Spinal cord (tissue), 10 donors: ENCODE measurements around the gene ZNF865. TPM values are rescaled to one million over a fixed set of nuclear protein-coding genes. Genes with fewer than 3 reads are reported as not detected.

Experiments used
- DNase-seq, 6 donors: peaks; one replicate each; pipeline versions ENCODE4 v3.0.0 to v3.0.0-alpha.2; 2013 to 2015; ENCODE audit warnings: low spot score in 6 of 6, low read depth in 4 of 6
- H3K27ac ChIP-seq: one replicate; pipeline ENCODE4 v1.5.1; 2013; ENCODE audit warnings: low read depth, low read length, control low read depth
- H3K27me3 ChIP-seq: one replicate; pipeline ENCODE4 v1.6.1; 2013; ENCODE audit warnings: low read length; ENCODE audit not compliant: control insufficient read depth, insufficient read depth
- H3K36me3 ChIP-seq: one replicate; pipeline ENCODE4 v1.6.1; 2013; ENCODE audit warnings: low read length; ENCODE audit not compliant: control insufficient read depth, insufficient read depth
- H3K4me1 ChIP-seq: one replicate; pipeline ENCODE4 v1.6.1; 2013; ENCODE audit warnings: low read length; ENCODE audit not compliant: control insufficient read depth, insufficient read depth
- H3K4me3 ChIP-seq: one replicate; pipeline ENCODE4 v1.5.1; 2013; ENCODE audit warnings: low read depth, low read length, control low read depth
- H3K9me3 ChIP-seq: one replicate; pipeline ENCODE4 v1.6.1; 2013; ENCODE audit warnings: low read length; ENCODE audit not compliant: control insufficient read depth, insufficient read depth
- WGBS: methylation state at CpG from one replicate; pipeline ENCODE4 v1.1.5; 2013; ENCODE audit warnings: missing lambda C conversion rate; ENCODE audit not compliant: insufficient coverage; 5-methylcytosine and 5-hydroxymethylcytosine counted together
- polyA plus RNA-seq, 2 donors: library from polyadenylated mRNA; unstranded; fragments of 120-200 nt; gene quantifications; one replicate each; pipeline ENCODE4 v1.2.1, GENCODE V29; 2013; ENCODE audit not compliant: insufficient read length in 2 of 2
- total RNA-seq, 2 donors: library from RNA; depleted of rRNA in 1 of 2; stranded (reverse); fragments of 120-200 nt in 1 of 2; fragments of >200 nt in 1 of 2; gene quantifications; one replicate each; pipeline versions ENCODE4 v1.2.3 to v1.2.4, GENCODE V29; 2013 to 2014
- donor health status: healthy.

ZNF865 gene
- total and polyA plus RNA-seq, 4 donors: 1.4 to 15.4 (median 8.5) TPM

DNA sequence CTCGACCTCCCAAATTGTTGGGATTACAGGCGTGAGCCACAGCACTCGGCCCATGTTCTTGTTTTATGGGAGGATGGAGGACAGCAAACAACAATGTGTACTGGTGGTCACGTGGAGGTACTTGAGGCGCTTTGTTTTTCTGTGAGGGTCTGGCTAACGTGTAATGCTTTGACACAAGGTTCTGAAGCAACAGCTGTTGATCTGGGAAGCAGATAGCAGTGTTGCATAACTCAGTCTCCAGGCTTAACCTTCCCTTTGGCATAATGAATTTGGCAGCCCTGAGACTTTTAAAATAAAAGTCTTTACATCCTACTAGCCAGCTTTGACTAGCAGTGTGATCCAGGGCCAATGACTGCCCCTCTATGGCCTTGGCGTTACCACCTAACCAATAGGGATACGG is 28.4 kb downstream of the ZNF865 start:
- Histone ChIP-seq H3K27me3 (no peaks in the 10 kb centered on the region), H3K9me3 (no peaks in the 10 kb centered on the region), H3K36me3 (peaks cover 14% of the 10 kb centered on the region), H3K4me1 (peaks cover 36% of the 10 kb centered on the region), H3K27ac (no peak overlapping the region), H3K4me3 (no peak overlapping the region)
- DNase-seq: no peak
- 97% methylated on average over 8 of the region's 8 CpGs for WGBS

DNA sequence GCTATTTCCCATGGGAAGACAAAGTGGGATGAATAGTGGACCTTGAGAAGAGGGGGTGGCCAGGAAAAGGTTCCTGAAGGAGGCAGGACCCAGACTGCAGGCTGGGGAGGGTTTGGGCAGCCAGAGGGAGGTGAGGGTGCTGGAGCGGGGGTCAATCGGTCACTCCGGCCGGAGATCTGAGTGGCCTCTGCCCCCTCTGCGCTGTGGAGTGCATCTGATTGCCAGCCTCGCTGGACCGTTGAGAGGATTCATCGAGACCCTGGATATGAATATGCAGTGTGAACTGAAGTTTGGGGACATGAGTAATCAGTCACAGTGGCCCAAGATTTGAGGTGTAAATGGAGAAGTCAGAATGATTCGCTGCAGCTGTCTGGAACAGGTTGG is 29.9 kb downstream of the ZNF865 start:
- Histone ChIP-seq H3K4me3 (peak overlapping the region; percentile 87), H3K27me3 (no peaks in the 10 kb centered on the region), H3K4me1 (peaks cover 50% of the 10 kb centered on the region), H3K27ac (peak overlapping the region; percentile 90), H3K36me3 (peaks cover 14% of the 10 kb centered on the region), H3K9me3 (no peaks in the 10 kb centered on the region)
- no peak for DNase-seq
- WGBS: 8% methylated on average over 9 of the region's 9 CpGs

DNA sequence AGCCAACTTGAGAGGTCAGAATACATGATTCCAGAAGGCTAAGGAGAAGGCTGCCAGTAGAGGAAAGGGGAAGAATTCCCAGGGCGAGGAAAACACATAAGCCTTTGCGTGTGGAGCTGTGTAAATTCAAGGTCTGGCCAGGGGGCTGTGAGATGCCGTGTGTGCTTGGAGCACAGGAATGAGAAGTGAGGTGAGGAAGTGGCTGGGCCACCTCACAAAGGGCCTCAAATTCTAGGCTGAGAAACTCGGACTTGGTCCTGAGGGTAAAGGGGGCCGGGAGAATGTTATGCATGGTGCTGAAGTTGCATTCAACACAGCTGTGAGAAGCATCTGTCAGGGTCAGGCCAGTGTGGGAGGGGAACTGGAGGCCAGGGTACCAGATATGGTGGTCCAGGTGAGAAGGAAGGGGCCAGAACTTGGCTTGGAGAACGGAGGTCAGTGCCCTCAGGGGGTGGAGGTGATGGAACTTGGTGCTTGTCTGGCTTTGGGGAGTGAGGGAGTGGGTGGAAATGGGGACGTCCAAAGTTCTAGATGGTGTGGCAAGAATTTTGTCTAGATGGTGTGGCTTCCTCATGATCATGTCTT is 30.5 kb downstream of the ZNF865 start:
- no peaks in the 10 kb centered on the region for H3K9me3 ChIP-seq
- peaks cover 14% of the 10 kb centered on the region for H3K36me3 ChIP-seq
- H3K4me3 ChIP-seq: peak overlapping the region; percentile 87
- H3K27ac ChIP-seq: no peak overlapping the region
- DNase-seq: no peak
- WGBS: 77% methylated on average over 7 of the region's 7 CpGs
- peaks cover 53% of the 10 kb centered on the region for H3K4me1 ChIP-seq
- H3K27me3 ChIP-seq: no peaks in the 10 kb centered on the region

DNA sequence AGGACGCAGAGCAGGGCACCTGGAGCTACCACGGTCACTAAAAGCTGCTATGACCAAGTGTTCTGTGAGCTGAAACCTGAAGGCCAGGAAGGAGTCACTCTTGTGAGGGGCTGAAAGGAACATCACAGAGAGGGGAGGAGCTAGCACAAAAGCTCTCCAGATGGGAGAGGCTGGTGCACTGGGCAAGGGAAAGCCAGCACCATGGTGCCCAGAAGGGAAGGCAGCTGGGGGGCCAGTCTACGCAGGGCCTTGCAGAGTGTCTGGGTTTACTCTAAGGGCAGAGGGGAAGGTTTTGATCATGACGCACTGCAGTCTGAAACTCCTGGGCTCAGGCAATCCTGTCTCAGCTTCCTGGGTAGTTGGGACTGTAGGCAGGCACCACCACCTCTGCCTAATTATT is 31.3 kb downstream of the ZNF865 start:
- H3K27ac ChIP-seq: no peak overlapping the region
- WGBS: 100% methylated on average over 3 of the region's 4 CpGs
- no peaks in the 10 kb centered on the region for H3K27me3 ChIP-seq
- no peak for DNase-seq
- H3K36me3 ChIP-seq: peaks cover 14% of the 10 kb centered on the region
- H3K4me3 ChIP-seq: no peak overlapping the region
- H3K9me3 ChIP-seq: no peaks in the 10 kb centered on the region
- H3K4me1 ChIP-seq: peaks cover 57% of the 10 kb centered on the region

DNA sequence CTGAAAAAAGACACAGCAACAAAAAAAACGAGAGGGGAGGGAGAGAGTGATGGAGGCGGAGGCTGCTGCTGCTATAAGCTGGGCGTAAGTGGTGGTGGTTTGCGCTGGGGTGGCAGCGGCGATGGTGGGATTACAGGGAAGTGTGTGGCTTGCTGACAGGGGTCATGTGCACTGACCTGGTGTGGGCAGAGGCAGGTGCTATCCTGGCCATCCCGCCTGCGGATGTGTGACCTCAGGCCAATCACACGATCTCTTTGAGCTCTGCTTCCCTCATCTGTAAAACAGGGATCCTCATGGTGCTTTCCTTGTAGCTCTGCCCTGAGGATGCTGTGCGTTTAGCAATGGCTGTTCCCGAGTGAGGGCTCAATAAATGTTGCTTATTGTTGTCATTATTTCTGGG is 32.1 kb downstream of the ZNF865 start:
- H3K9me3 ChIP-seq: no peaks in the 10 kb centered on the region
- H3K27ac ChIP-seq: no peak overlapping the region
- peaks cover 62% of the 10 kb centered on the region for H3K4me1 ChIP-seq
- no peak overlapping the region for H3K4me3 ChIP-seq
- 86% methylated on average over 11 of the region's 11 CpGs for WGBS
- H3K36me3 ChIP-seq: peaks cover 14% of the 10 kb centered on the region
- no peak for DNase-seq
- H3K27me3 ChIP-seq: no peaks in the 10 kb centered on the region

DNA sequence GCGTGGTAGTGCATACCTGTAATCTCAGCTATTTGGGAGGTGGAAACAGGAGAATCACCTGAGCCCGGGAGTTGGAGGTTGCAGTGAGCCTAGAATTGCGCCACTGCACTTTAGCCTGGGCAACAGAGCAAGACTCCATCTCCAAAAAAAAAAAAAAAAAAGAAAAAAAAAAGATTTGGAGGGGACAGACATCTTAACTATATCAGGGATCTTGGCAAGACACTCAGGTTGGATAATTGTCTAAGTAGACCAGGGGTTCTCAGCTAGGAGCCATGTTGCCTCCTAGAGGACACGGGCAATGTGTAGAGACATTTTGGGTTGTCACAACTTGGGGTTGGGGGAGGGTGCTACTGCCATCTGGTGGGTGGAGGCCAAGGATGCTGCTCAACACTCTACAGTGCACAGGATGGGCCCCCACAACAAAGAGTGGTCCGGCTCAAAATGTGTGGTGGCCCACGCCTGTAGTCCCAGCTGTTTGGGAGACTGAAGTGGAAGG is 33.5 kb downstream of the ZNF865 start:
- Histone ChIP-seq H3K4me3 (no peak overlapping the region), H3K27ac (no peak overlapping the region)
- no CpG with 5 or more reads among the region's 6 CpGs for WGBS

DNA sequence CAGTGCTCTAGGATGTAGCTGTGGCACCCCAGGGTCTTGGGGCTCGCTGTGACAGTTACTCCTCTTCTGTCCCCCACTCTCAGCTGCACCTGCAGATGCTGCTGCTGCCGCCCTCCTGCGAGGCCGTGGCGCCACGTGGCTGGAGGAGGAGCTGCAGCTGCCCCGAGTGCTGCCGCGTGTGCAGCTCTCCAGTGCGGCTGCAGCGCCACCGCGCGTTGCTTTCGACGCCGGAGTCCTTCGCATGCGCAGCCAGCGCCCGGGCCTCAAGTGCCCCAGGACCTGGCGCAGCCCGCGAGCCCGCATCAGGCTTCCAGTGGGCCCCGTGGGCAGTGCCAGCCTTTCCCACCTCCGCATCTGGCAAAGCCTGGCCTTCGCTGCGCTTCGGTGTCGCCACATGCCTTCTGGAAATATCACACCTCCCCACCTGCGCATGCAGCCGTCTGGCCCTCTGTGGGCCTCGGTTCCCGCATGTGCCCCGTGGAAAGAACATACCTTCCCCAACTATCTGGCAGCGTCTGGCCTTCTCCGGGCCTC is 34.7 kb downstream of the ZNF865 start:
- DNase-seq: peak in 2 of 6 donors; percentile 84 to 88
- Histone ChIP-seq H3K27me3 (no peaks in the 10 kb centered on the region), H3K4me1 (peaks cover 75% of the 10 kb centered on the region), H3K9me3 (no peaks in the 10 kb centered on the region), H3K36me3 (peaks cover 25% of the 10 kb centered on the region), H3K4me3 (peak overlapping the region; percentile 73), H3K27ac (peak overlapping the region; percentile 89)
- WGBS: 7% methylated on average over 38 of the region's 38 CpGs

More for the DNA sequence above, 33.5 kb downstream of the ZNF865 start:
- peak in 2 of 6 donors; percentile 49 to 68 for DNase-seq
- H3K36me3 ChIP-seq: peaks cover 14% of the 10 kb centered on the region
- peaks cover 71% of the 10 kb centered on the region for H3K4me1 ChIP-seq
- no peaks in the 10 kb centered on the region for H3K9me3 ChIP-seq
- H3K27me3 ChIP-seq: no peaks in the 10 kb centered on the region

DNA sequence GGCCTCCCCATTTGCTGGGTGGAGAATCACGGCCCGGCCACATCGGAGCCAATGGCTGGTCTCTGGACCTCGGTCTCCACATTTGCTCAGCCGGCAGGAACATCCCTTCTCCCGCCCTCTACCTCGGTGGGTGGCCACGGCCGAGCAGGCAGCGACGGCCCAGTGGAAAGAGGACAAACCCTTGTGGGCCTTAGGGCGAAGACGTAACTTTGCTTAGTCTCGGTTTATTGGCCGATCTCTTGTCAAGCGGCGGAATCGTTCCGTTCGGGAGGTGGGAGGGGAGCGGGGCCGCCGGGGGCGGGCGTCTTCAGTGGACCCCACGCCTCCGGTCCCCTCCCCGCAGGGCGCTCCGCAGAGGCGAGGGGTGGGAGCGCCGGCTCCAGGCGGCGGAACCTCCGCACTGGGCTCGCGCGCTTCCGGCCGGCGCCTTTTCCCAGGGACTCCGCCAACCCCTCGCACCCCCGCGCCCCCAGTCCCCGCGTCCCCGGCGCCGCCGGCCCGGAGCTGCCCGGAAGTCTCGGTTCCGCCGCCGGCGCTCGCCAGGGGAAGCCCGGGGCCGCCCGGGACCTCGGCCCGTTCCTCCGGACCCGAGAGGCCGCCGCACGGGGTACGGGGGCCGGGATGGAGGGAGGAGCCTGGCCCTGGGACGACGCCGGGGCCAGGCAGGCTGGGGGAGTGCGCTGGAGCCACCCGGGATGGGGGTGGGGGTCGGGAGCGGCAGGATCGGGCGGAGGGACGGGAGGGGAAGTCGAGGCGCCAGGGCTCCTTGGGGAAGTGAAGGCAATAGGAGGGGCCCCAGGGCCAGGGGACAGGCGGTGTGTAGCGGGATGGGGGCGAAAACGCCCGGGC is 35.4 kb downstream of the ZNF865 start, which contains the start of gene ZNF580:
Gene ZNF580 (plus strand): TSS at position 426 of the 849 bp plus-strand sequence. CDS start 1,507 bp downstream, outside the sequence.
- Histone ChIP-seq H3K27ac (peak within 1 kb of the TSS; percentile 89), H3K36me3 (peaks cover 31% of the 10 kb centered on the region), H3K9me3 (no peaks in the 10 kb centered on the region), H3K4me3 (peak within 1 kb of the TSS; percentile 73), H3K4me1 (peaks cover 70% of the 10 kb centered on the region), H3K27me3 (no peaks in the 10 kb centered on the region)
- peak in 2 of 6 donors; percentile 81 to 88 for DNase-seq
- WGBS: under 1% methylated on average over 86 of the region's 89 CpGs

DNA sequence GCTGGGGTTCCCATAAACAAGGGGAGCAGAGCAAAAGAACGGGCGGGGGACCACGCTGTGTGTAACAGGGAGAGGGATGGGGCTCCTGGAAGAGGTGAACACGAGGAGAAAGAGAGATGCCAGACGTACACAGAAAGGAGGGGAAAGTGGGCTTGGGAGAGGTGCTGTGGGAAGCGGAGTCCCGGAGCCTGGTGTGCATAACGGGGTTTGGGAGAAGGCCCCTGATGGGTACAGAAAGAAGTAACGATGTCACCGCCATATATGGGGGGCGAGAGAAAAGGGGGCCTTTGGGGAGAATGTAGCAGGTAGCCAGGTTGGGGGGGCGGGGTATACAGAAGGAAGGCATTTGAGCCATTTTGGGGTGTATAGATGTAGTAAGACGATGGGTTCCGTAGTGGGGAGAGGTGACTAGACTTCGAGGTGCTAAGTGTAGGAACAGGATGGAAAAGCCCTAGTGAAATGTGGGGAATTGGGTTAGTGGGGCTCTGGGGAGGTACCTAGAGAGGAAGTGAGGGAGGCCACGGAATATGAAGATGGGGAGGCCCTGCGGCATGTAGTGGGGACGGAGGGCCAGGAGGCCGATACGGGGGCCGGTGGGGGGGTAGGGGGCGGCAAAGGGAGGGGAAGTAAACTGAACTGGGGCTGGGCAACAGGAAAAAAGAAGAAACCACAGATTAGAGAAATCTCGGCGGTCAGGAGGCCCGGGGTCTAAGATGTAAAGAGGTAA is 36.1 kb downstream of the ZNF865 start:
- H3K4me1 ChIP-seq: peaks cover 62% of the 10 kb centered on the region
- peak overlapping the region; percentile 79 for H3K27ac ChIP-seq
- no peaks in the 10 kb centered on the region for H3K9me3 ChIP-seq
- no peaks in the 10 kb centered on the region for H3K27me3 ChIP-seq
- H3K4me3 ChIP-seq: peak overlapping the region; percentile 73
- DNase-seq: no peak
- WGBS: under 1% methylated on average over 25 of the region's 25 CpGs
- H3K36me3 ChIP-seq: peaks cover 30% of the 10 kb centered on the region
